WTC11 (cell line): Measurements from ENCODE around the gene FSD2. TPM values are rescaled to one million over a fixed set of nuclear protein-coding genes. Genes with fewer than 3 reads are reported as not detected.
"Not testable (repeated sequence)": the region's sequence is repeated elsewhere in the genome, so short reads cannot be mapped to it uniquely, and the experiment has no call there.

ENCODE experiments used
- ATAC-seq: fragments of 200-7000 bp; cut with Tn5 transposase; 2 replicates; pipeline ENCODE4 v1.10.0; 2021; ENCODE audit warnings: mild to moderate bottlenecking, moderate library complexity
- CTCF ChIA-PET: fragments of 300-600 bp; sonication (Branson Sonifier 250); formaldehyde crosslinking; loops from one replicate; lab custom pipeline; 2021; ENCODE audit warnings: antibody characterized with exemption; lab: Charles Lee
- POLR2A ChIA-PET: fragments of 350-600 bp; sonication (Branson Sonifier 250); formaldehyde crosslinking; loops from one replicate; lab custom pipeline; 2021; ENCODE audit warnings: antibody characterized with exemption; lab: Charles Lee
- DNase-seq: peaks from one replicate; pipeline ENCODE4 v3.0.0; 2021; ENCODE audit warnings: low spot score
- H3K27ac Mint-ChIP-seq: 2 replicates; pipeline ENCODE4 v1.8.0; 2021; ENCODE audit warnings: mixed read lengths
- H3K27me3 Mint-ChIP-seq: 2 replicates; pipeline ENCODE4 v1.8.0; 2021; ENCODE audit warnings: low read depth, mild to moderate bottlenecking, moderate library complexity, mixed read lengths
- H3K36me3 Mint-ChIP-seq: 2 replicates; pipeline ENCODE4 v1.8.0; 2021; ENCODE audit warnings: mixed read lengths
- H3K4me1 Mint-ChIP-seq: 2 replicates; pipeline ENCODE4 v1.8.0; 2022; ENCODE audit warnings: mixed read lengths
- H3K4me3 Mint-ChIP-seq: 2 replicates; pipeline ENCODE4 v1.8.0; 2021; ENCODE audit warnings: mild to moderate bottlenecking, moderate library complexity, mixed read lengths
- H3K9me3 Mint-ChIP-seq: 2 replicates; pipeline ENCODE4 v1.8.0; 2021; ENCODE audit warnings: mixed read lengths
- ATF1 ChIP-seq: sonication (generic); formaldehyde crosslinking; IDR thresholded peaks from 2 replicates; pipeline ENCODE4 v1.8.1; 2023; ENCODE audit warnings: mild to moderate bottlenecking, moderate library complexity, missing genetic modification reagents
- CBFB ChIP-seq: sonication (generic); formaldehyde crosslinking; IDR thresholded peaks from 2 replicates; pipeline ENCODE4 v1.8.1; 2022; ENCODE audit warnings: mild to moderate bottlenecking, low read depth, missing genetic modification reagents
- ELF4 ChIP-seq: sonication (generic); formaldehyde crosslinking; IDR thresholded peaks from 2 replicates; pipeline ENCODE4 v1.8.1; 2022; ENCODE audit warnings: low read depth, mild to moderate bottlenecking, moderate library complexity, missing genetic modification reagents
- FOXJ3 ChIP-seq: sonication (generic); formaldehyde crosslinking; IDR thresholded peaks from 2 replicates; pipeline ENCODE4 v1.9.0; 2021; ENCODE audit warnings: missing genetic modification reagents, mild to moderate bottlenecking, borderline replicate concordance
- FOXP1 ChIP-seq: sonication (generic); formaldehyde crosslinking; IDR thresholded peaks from 2 replicates; pipeline ENCODE4 v1.8.0; 2022; ENCODE audit warnings: missing genetic modification reagents, mild to moderate bottlenecking, moderate library complexity, borderline replicate concordance
- GRHL2 ChIP-seq: fragments of 250-450 bp; sonication (Bioruptor Pico); IDR thresholded peaks from 2 replicates; pipeline ENCODE4 v1.8.0; 2022; ENCODE audit warnings: mild to moderate bottlenecking, moderate library complexity; ENCODE audit not compliant: insufficient replicate concordance, severe bottlenecking
- GTF2I ChIP-seq: fragments of 250-450 bp; sonication (Bioruptor Pico); conservative IDR thresholded peaks from 2 replicates; pipeline ENCODE4 v1.4.0; 2021; ENCODE audit warnings: mild to moderate bottlenecking
- IRF2 ChIP-seq: sonication (generic); formaldehyde crosslinking; IDR thresholded peaks from 2 replicates; pipeline ENCODE4 v1.8.0; 2022; ENCODE audit warnings: low read depth, missing genetic modification reagents, borderline replicate concordance
- JAZF1 ChIP-seq: fragments of 250-450 bp; sonication (Bioruptor Pico); IDR thresholded peaks from 2 replicates; pipeline ENCODE4 v1.9.0; 2021; ENCODE audit warnings: moderate library complexity, mild to moderate bottlenecking, inconsistent platforms
- JUN ChIP-seq: sonication (generic); formaldehyde crosslinking; IDR thresholded peaks from 2 replicates; pipeline ENCODE4 v1.8.0; 2023; ENCODE audit warnings: mild to moderate bottlenecking, missing genetic modification reagents
- MYBL2 ChIP-seq: sonication (generic); formaldehyde crosslinking; IDR thresholded peaks from 2 replicates; pipeline ENCODE4 v1.8.1; 2023; ENCODE audit warnings: mild to moderate bottlenecking, moderate library complexity, missing genetic modification reagents
- SP1 ChIP-seq: sonication (generic); formaldehyde crosslinking; conservative IDR thresholded peaks from 2 replicates; pipeline ENCODE4 v1.8.1; 2022; ENCODE audit warnings: missing genetic modification reagents
- ZBTB21 ChIP-seq: sonication (generic); formaldehyde crosslinking; IDR thresholded peaks from 2 replicates; pipeline ENCODE4 v1.8.1; 2023; ENCODE audit warnings: mild to moderate bottlenecking, missing genetic modification reagents, borderline replicate concordance
- ZNF138 ChIP-seq: sonication (generic); formaldehyde crosslinking; conservative IDR thresholded peaks from 2 replicates; pipeline ENCODE4 v1.8.1; 2022; ENCODE audit warnings: mild to moderate bottlenecking, moderate library complexity, missing genetic modification reagents
- ZNF219 ChIP-seq: sonication (generic); formaldehyde crosslinking; IDR thresholded peaks from 2 replicates; pipeline ENCODE4 v1.8.0; 2023; ENCODE audit warnings: missing genetic modification reagents, mild to moderate bottlenecking, borderline replicate concordance
- ZNF416 ChIP-seq: fragments of 250-450 bp; sonication (Bioruptor Pico); IDR thresholded peaks from 2 replicates; pipeline ENCODE4 v1.9.0; 2021; ENCODE audit warnings: mild to moderate bottlenecking, inconsistent platforms
- ZNF423 ChIP-seq: fragments of 250-450 bp; sonication (Bioruptor Pico); IDR thresholded peaks from 2 replicates; pipeline ENCODE4 v2.1.2; 2022; ENCODE audit warnings: mild to moderate bottlenecking, moderate library complexity
- ZNF671 ChIP-seq: fragments of 250-450 bp; sonication (Bioruptor Pico); IDR thresholded peaks from 2 replicates; pipeline ENCODE4 v1.8.0; 2021; ENCODE audit warnings: mild to moderate bottlenecking
- total RNA-seq: library from RNA; stranded (reverse); gene quantifications from 3 replicates; pipeline ENCODE4 v1.2.3, GENCODE V29; 2021
- TF ChIP-seq, protein P1 (sequence below): fragments of 250-450 bp; sonication (Bioruptor Pico); IDR thresholded peaks from 2 replicates; pipeline ENCODE4 v1.9.0; 2021; ENCODE audit warnings: mild to moderate bottlenecking, borderline replicate concordance
- TF ChIP-seq, protein P2 (sequence below): sonication (generic); formaldehyde crosslinking; conservative IDR thresholded peaks from 2 replicates; pipeline ENCODE4 v1.8.1; 2022; ENCODE audit warnings: mild to moderate bottlenecking, missing genetic modification reagents
- TF ChIP-seq, protein P3 (sequence below): sonication (generic); formaldehyde crosslinking; IDR thresholded peaks from 2 replicates; pipeline ENCODE4 v1.8.0; 2022; ENCODE audit warnings: mild to moderate bottlenecking, missing genetic modification reagents
- TF ChIP-seq, protein P4 (sequence below): sonication (generic); formaldehyde crosslinking; IDR thresholded peaks from 2 replicates; pipeline ENCODE4 v1.8.0; 2023; ENCODE audit warnings: missing genetic modification reagents

The FSD2 gene
- total RNA-seq, 1 experiment from 2014 or later, result not detected

DNA sequence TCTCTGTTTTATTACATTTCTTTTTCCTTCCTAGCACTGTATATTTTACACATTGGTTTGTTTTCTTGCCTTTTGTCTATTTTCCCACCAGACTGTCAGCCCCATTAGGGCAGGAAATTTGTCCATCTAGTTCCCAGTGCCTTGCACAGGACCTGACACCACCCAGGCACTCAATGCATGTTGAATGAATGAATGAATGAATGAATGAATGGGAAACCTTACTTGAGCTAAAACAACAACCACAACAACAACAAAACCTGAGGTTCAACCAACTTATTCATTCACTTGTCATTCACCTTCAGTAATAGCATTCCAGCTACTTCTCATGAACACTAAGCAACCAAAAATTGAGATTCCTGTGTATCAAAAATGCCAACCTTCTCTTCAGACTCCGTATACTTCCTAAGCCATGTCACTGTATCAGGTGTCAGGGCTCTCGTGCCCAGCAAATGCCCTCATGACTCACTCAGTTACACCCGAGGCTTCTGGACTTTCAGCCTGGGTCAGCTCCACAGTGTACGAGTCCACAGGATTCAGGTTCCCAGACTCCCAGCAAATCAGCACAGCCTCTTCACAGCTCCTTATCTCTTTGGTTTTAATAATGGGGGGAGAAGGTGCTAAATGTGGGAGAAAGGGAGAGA, 37.3 kb downstream of the FSD2 start (continued):
- TF ChIP-seq, protein P1, sequence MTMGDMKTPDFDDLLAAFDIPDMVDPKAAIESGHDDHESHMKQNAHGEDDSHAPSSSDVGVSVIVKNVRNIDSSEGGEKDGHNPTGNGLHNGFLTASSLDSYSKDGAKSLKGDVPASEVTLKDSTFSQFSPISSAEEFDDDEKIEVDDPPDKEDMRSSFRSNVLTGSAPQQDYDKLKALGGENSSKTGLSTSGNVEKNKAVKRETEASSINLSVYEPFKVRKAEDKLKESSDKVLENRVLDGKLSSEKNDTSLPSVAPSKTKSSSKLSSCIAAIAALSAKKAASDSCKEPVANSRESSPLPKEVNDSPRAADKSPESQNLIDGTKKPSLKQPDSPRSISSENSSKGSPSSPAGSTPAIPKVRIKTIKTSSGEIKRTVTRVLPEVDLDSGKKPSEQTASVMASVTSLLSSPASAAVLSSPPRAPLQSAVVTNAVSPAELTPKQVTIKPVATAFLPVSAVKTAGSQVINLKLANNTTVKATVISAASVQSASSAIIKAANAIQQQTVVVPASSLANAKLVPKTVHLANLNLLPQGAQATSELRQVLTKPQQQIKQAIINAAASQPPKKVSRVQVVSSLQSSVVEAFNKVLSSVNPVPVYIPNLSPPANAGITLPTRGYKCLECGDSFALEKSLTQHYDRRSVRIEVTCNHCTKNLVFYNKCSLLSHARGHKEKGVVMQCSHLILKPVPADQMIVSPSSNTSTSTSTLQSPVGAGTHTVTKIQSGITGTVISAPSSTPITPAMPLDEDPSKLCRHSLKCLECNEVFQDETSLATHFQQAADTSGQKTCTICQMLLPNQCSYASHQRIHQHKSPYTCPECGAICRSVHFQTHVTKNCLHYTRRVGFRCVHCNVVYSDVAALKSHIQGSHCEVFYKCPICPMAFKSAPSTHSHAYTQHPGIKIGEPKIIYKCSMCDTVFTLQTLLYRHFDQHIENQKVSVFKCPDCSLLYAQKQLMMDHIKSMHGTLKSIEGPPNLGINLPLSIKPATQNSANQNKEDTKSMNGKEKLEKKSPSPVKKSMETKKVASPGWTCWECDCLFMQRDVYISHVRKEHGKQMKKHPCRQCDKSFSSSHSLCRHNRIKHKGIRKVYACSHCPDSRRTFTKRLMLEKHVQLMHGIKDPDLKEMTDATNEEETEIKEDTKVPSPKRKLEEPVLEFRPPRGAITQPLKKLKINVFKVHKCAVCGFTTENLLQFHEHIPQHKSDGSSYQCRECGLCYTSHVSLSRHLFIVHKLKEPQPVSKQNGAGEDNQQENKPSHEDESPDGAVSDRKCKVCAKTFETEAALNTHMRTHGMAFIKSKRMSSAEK (CRISPR knock-in tag), result no peak
- TF ChIP-seq ZNF671 (no peak), JUN (no peak), FOXJ3 (no peak), IRF2 (CRISPR knock-in tag) (no peak), ELF4 (CRISPR knock-in tag) (no peak), CBFB (CRISPR knock-in tag) (no peak), SP1 (CRISPR knock-in tag) (no peak), ZNF138 (CRISPR knock-in tag) (no peak), GTF2I (no peak)
- TF ChIP-seq, protein P2, sequence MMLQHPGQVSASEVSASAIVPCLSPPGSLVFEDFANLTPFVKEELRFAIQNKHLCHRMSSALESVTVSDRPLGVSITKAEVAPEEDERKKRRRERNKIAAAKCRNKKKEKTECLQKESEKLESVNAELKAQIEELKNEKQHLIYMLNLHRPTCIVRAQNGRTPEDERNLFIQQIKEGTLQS (CRISPR knock-in tag), result no peak

DNA sequence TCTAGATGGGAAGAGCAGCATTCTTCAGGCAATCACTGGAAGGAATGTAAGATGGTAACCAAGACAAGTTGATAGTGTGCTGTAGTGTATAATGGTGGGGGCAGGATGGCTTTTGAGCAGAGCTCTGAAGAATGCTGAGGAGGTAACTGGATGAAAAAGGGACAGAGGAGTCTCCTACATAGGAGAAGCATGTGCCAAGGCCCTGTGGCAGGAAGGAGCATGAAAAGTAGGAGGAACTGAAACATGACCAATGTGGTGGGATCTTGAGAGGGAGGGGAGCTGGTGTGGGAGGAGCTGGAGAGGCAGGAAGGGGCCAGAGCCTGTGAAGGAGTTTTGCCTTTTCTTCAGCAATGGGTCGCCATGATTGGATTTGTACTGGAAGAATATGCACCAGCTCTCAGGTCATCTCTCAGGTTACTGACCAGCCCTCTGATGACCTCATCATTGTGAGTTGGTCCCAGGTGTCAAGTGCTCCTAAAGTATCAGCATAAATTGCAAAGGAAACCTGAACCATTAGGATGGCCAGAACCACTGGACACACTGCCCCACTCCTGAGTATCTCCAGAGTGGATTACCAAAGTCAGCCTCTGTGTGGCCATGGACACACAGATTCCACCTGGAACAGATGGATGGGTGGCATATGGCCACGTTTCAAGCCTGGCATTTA, 38.6 kb downstream of the FSD2 start:
- DNase-seq (no peak), ATAC-seq (no peak)
- Mint-ChIP-seq H3K4me3 (no peak overlapping the region), H3K9me3 (peaks cover 5% of the 10 kb centered on the region; the same call in 1 of the 2 replicates), H3K27me3 (no peaks in the 10 kb centered on the region), H3K36me3 (no peaks in the 10 kb centered on the region), H3K4me1 (peaks cover 13% of the 10 kb centered on the region), H3K27ac (no peak overlapping the region)
- POLR2A ChIA-PET, result interaction anchor here (1.2 kb wide), 1 partner anchor 8 kb away, joined by 3 read pairs; no protein-coding TSS in a partner anchor
- TF ChIP-seq ATF1 (CRISPR knock-in tag) (no peak), ZNF219 (CRISPR knock-in tag) (no peak), JAZF1 (CRISPR knock-in tag) (no peak), ZBTB21 (no peak), JUN (no peak), GRHL2 (CRISPR knock-in tag) (no peak), ZNF671 (no peak), ZNF423 (CRISPR knock-in tag) (no peak), ZNF416 (CRISPR knock-in tag) (no peak), FOXP1 (CRISPR knock-in tag) (no peak), MYBL2 (CRISPR knock-in tag) (no peak)
- TF ChIP-seq, protein P3, sequence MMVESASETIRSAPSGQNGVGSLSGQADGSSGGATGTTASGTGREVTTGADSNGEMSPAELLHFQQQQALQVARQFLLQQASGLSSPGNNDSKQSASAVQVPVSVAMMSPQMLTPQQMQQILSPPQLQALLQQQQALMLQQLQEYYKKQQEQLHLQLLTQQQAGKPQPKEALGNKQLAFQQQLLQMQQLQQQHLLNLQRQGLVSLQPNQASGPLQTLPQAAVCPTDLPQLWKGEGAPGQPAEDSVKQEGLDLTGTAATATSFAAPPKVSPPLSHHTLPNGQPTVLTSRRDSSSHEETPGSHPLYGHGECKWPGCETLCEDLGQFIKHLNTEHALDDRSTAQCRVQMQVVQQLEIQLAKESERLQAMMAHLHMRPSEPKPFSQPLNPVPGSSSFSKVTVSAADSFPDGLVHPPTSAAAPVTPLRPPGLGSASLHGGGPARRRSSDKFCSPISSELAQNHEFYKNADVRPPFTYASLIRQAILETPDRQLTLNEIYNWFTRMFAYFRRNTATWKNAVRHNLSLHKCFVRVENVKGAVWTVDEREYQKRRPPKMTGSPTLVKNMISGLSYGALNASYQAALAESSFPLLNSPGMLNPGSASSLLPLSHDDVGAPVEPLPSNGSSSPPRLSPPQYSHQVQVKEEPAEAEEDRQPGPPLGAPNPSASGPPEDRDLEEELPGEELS (CRISPR knock-in tag), result no peak
- TF ChIP-seq, protein P4, sequence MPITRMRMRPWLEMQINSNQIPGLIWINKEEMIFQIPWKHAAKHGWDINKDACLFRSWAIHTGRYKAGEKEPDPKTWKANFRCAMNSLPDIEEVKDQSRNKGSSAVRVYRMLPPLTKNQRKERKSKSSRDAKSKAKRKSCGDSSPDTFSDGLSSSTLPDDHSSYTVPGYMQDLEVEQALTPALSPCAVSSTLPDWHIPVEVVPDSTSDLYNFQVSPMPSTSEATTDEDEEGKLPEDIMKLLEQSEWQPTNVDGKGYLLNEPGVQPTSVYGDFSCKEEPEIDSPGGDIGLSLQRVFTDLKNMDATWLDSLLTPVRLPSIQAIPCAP (CRISPR knock-in tag), result no peak
- TF ChIP-seq, protein P2 (CRISPR knock-in tag), result no peak
- CTCF ChIA-PET, result no interaction called here

GRCh38 chr15:82766201-82766600, 39.7 kb downstream of the FSD2 start:
- H3K4me3 Mint-ChIP-seq, H3K9me3 Mint-ChIP-seq, DNase-seq, H3K27me3 Mint-ChIP-seq, ATAC-seq, CTCF ChIA-PET, H3K36me3 Mint-ChIP-seq, H3K27ac Mint-ChIP-seq: not testable (repeated sequence)
- H3K4me1 Mint-ChIP-seq, result peaks cover 13% of the 10 kb centered on the region
- POLR2A ChIA-PET, result interaction anchor here (1.2 kb wide), 1 partner anchor 9 kb away, joined by 3 read pairs; no protein-coding TSS in a partner anchor
